ENCODE results near the gene NOSTRIN.

- TF ChIP-seq CTCF (IDR thresholded peaks at IDR 0.05): no peak
- TF ChIP-seq POLR2A (IDR thresholded peaks at IDR 0.05): no peak
- no peak for TF ChIP-seq POLR2AphosphoS5 (IDR thresholded peaks at IDR 0.05)
- TF ChIP-seq EP300 (IDR thresholded peaks at IDR 0.05): no peak
These were observed 55.7 kb downstream of the NOSTRIN start for GRCh38 chr2:168858146-168858545.

Measured in sigmoid colon (tissue), 4 donors.